Measurements from ENCODE around the gene SCAMP2. TPM values are rescaled to one million over a fixed set of nuclear protein-coding genes. Genes with fewer than 3 reads are reported as not detected.

The SCAMP2 gene
- polyA plus RNA-seq, 3 donors: 124 to 158 (median 124) TPM

- Mint-ChIP-seq H3K4me3 (no peak overlapping the region), H3K27me3 (ENCODE audit: low read depth in 3 of 3) (peaks cover 0 to 1% (median 0%) of the 10 kb centered on the region in 3 donors), H3K9me3 (no peaks in the 10 kb centered on the region), H3K4me1 (peaks cover 2% of the 10 kb centered on the region), H3K27ac (no peak overlapping the region), H3K36me3 (peaks cover 74 to 90% of the 10 kb centered on the region in 2 donors)
- peaks cover 74% of the 10 kb centered on the region for H4K20me1 ChIP-seq (ENCODE audit: insufficient read depth, low read length)
- H3K79me2 ChIP-seq (ENCODE audit: insufficient read depth, low read length): peaks cover 16% of the 10 kb centered on the region
- no peak overlapping the region for H3K9ac ChIP-seq (ENCODE audit: insufficient read depth, low read length, poor library complexity, severe bottlenecking)
- TF ChIP-seq CTCF (IDR thresholded peaks at IDR 0.05): no peak
- no peaks in the 10 kb centered on the region for H3K27me3 ChIP-seq (ENCODE audit: control insufficient read depth in 2 of 2, insufficient read depth in 2 of 2, low read length in 2 of 2)
- H3K36me3 ChIP-seq (replicated peaks in 1 of 2; ENCODE audit: control insufficient read depth in 1 of 2, insufficient read depth in 2 of 2, low read length in 2 of 2): peaks cover 91 to 94% of the 10 kb centered on the region in 2 donors
- H3K4me1 ChIP-seq (ENCODE audit: control insufficient read depth in 1 of 2, insufficient read depth in 2 of 2, low read length in 2 of 2): no peaks in the 10 kb centered on the region
- no peak overlapping the region for H3K27ac ChIP-seq (ENCODE audit: low read depth in 1 of 2, low read length in 2 of 2)
- no peak overlapping the region for H3K4me3 ChIP-seq (replicated peaks in 1 of 3; ENCODE audit: low read depth in 2 of 3, low read length in 3 of 3)
- 100% methylated on average over 3 of the region's 4 CpGs for WGBS (ENCODE audit: insufficient coverage)
- intact Hi-C loops (cut with micrococcal nuclease): no loop called here
- no peak overlapping the region for H3K4me2 ChIP-seq (replicated peaks; ENCODE audit: extremely low read depth, low read length, poor library complexity, severe bottlenecking)
- H2AFZ ChIP-seq (ENCODE audit: insufficient read depth, low read depth, low read length, poor library complexity, severe bottlenecking): no peak overlapping the region
- H3K9me3 ChIP-seq (replicated peaks in 1 of 2; ENCODE audit: control insufficient read depth in 1 of 2, insufficient read depth in 1 of 2, low read length in 2 of 2): no peaks in the 10 kb centered on the region
- no peak for DNase-seq
Measured at GRCh38 chr15:74850393-74850792, 22.8 kb downstream of the SCAMP2 start.

GRCh38 chr15:74847432-74847831, 25.7 kb downstream of the SCAMP2 start:
- no peak overlapping the region for H3K27ac ChIP-seq (ENCODE audit: low read depth in 1 of 2, low read length in 2 of 2)
- no peaks in the 10 kb centered on the region for H3K9me3 ChIP-seq (replicated peaks in 1 of 2; ENCODE audit: control insufficient read depth in 1 of 2, insufficient read depth in 1 of 2, low read length in 2 of 2)
- H3K4me1 ChIP-seq (ENCODE audit: control insufficient read depth in 1 of 2, insufficient read depth in 2 of 2, low read length in 2 of 2): peaks cover 13 to 14% of the 10 kb centered on the region in 2 donors
- H3K4me3 ChIP-seq (replicated peaks in 1 of 3; ENCODE audit: low read depth in 2 of 3, low read length in 3 of 3): no peak overlapping the region
- Mint-ChIP-seq H3K4me3 (no peak overlapping the region), H3K27ac (no peak overlapping the region), H3K9me3 (no peaks in the 10 kb centered on the region), H3K36me3 (peaks cover 66 to 76% of the 10 kb centered on the region in 2 donors), H3K27me3 (ENCODE audit: low read depth in 3 of 3) (peaks cover 0 to 1% (median 0%) of the 10 kb centered on the region in 3 donors), H3K4me1 (peaks cover 21% of the 10 kb centered on the region)
- no peaks in the 10 kb centered on the region for H3K27me3 ChIP-seq (ENCODE audit: control insufficient read depth in 2 of 2, insufficient read depth in 2 of 2, low read length in 2 of 2)
- H2AFZ ChIP-seq (ENCODE audit: insufficient read depth, low read depth, low read length, poor library complexity, severe bottlenecking): no peak overlapping the region
- 100% methylated on average over 3 of the region's 3 CpGs for WGBS (ENCODE audit: insufficient coverage)
- H4K20me1 ChIP-seq (ENCODE audit: insufficient read depth, low read length): peaks cover 66% of the 10 kb centered on the region
- DNase-seq: no peak
- no peak overlapping the region for H3K9ac ChIP-seq (ENCODE audit: insufficient read depth, low read length, poor library complexity, severe bottlenecking)
- TF ChIP-seq CTCF (IDR thresholded peaks at IDR 0.05): no peak
- H3K36me3 ChIP-seq (replicated peaks in 1 of 2; ENCODE audit: control insufficient read depth in 1 of 2, insufficient read depth in 2 of 2, low read length in 2 of 2): peaks cover 77 to 83% of the 10 kb centered on the region in 2 donors
- H3K4me2 ChIP-seq (replicated peaks; ENCODE audit: extremely low read depth, low read length, poor library complexity, severe bottlenecking): no peak overlapping the region
- H3K79me2 ChIP-seq (ENCODE audit: insufficient read depth, low read length): peaks cover 2% of the 10 kb centered on the region
- intact Hi-C loops (cut with micrococcal nuclease): loop anchor here (10.0 kb wide), 1 partner anchor 57 kb away; the partner anchor contains the start of gene FAM219B (in 2 of the 2)

All from CD14-positive monocyte (primary cell).